ENCODE measurements around the gene BRMS1L. TPM values are rescaled to one million over a fixed set of nuclear protein-coding genes. Genes with fewer than 3 reads are reported as not detected.

Gene BRMS1L
- total and polyA plus RNA-seq, 3 donors from 2014 or later, result 7.6 to 11.8 (median 8.4) TPM

DNA sequence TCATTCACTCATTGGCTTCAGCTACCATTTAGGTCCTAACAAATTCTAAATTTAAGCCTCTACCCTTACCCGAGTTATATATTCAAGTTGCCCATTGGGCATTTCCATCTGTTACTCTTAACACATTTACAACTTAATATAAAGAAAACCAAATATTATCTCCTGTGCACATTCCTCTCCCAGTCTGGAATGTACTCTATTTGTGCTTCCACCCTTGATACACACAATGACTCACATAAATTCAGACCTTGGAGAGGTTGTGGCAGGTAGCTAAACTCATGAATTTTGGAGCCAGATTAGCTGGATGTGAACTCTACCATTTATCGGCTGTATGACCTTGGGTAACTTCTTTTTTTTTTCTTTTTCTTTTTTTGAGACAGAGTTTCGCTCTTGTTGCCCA, 51.1 kb downstream of the BRMS1L start:
- no peaks in the 10 kb centered on the region for H3K4me1 ChIP-seq
- H3K27me3 ChIP-seq, result no peaks in the 10 kb centered on the region
- no peak for DNase-seq
- TF ChIP-seq CTCF (IDR thresholded peaks at IDR 0.05) (no peak), POLR2A (IDR thresholded peaks at IDR 0.05) (no peak)
- no peak overlapping the region for H3K4me3 ChIP-seq
- H3K36me3 ChIP-seq (ENCODE audit: low read depth, missing control alignments), result no peaks in the 10 kb centered on the region
- 65 to 69% methylated on average over 3 of the region's 3 CpGs for WGBS, 2 donors
- no peaks in the 10 kb centered on the region for H3K9me3 ChIP-seq
- intact Hi-C loops (cut with DNase I; ENCODE audit: low total_unique reads), result no loop called here
- no peak overlapping the region for H3K27ac ChIP-seq

DNA sequence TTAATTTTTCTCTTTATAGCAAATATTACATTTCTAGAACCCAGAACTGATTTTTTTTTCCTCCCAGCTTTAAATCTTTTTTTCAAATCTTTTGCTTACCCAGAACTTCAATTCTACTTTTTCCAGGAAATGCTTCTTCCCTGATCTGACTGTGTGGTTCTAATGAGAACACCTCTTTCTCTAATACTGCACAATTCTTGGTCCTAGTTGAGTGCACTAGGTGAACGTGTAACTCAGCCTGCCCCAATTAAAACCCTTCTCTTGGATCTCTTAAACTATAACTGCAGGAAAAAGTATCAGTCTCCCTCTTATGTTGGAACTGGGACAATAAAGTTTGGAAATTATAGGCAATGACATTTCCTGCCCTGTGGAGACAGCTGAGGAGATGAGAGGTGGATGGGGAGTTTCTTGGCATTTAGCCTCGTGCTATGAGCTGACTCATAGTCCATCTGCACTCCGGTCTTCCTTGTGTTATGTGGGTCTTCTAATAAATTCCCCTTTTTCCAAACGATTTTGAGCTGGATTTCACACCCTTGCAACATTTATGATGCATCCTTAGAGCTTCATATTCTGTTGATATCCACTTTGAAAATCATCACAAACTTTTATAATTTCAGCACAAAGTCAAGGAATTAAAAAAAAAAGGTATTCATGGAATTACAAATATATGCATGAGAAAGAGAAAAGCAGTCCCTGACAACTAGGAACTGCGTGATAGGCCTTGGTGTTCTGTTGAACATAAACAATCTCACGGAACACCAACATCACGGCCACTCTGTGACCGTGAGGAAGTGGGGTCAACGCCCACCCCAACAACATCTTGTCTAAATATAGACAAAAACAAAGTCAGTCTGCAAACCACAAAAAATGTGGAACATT, 52.4 kb downstream of the BRMS1L start:
- no peaks in the 10 kb centered on the region for H3K9me3 ChIP-seq
- 43 to 48% methylated on average over 9 of the region's 9 CpGs for WGBS, 2 donors
- no peaks in the 10 kb centered on the region for H3K4me1 ChIP-seq
- H3K27me3 ChIP-seq, result no peaks in the 10 kb centered on the region
- TF ChIP-seq POLR2A (IDR thresholded peaks at IDR 0.05), result no peak
- no peak for TF ChIP-seq CTCF (IDR thresholded peaks at IDR 0.05)
- DNase-seq, result peak; percentile 23
- no peak overlapping the region for H3K4me3 ChIP-seq
- intact Hi-C loops (cut with DNase I; ENCODE audit: low total_unique reads), result no loop called here
- no peaks in the 10 kb centered on the region for H3K36me3 ChIP-seq (ENCODE audit: low read depth, missing control alignments)
- peak overlapping the region in 1 of 2 donors; percentile 3 for H3K27ac ChIP-seq

DNA sequence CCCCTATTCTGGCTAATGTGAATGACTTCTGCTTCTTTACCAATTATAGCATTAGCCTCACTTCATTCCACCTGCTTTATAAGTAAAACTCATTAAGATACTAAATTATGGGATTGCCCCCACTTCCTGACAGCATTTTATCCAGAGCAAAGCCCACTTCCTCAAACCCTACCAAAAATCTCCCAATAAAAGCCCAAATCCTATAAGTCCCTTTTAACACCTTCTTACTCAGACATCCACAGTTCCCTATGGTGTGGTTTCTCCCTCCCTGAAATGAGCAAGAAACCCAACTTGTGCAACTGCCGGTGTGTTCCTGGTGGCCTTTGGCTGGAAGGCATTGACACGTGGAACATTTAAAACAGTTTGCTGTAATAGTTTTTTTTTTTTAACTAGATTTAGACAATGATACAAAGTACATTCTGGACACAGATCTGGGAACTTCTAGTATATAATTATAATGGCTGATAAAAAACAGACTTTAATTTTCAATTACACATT, 53.1 kb downstream of the BRMS1L start:
- intact Hi-C loops (cut with DNase I; ENCODE audit: low total_unique reads), result no loop called here
- Histone ChIP-seq H3K4me1 (no peaks in the 10 kb centered on the region), H3K27me3 (no peaks in the 10 kb centered on the region), H3K4me3 (no peak overlapping the region), H3K27ac (no peak overlapping the region), H3K9me3 (no peaks in the 10 kb centered on the region), H3K36me3 (ENCODE audit: low read depth, missing control alignments) (no peaks in the 10 kb centered on the region)
- TF ChIP-seq POLR2A (IDR thresholded peaks at IDR 0.05) (no peak), CTCF (IDR thresholded peaks at IDR 0.05) (no peak)
- no peak for DNase-seq
- WGBS, 2 donors, result 32 to 43% methylated on average over 2 of the region's 2 CpGs

GRCh38 chr14:35879654-35880249, 53.6 kb downstream of the BRMS1L start:
- intact Hi-C loops (cut with DNase I; ENCODE audit: low total_unique reads), result no loop called here
- 63 to 72% methylated on average over 1 of the region's 1 CpG for WGBS, 2 donors
- DNase-seq, result no peak
- Histone ChIP-seq H3K27ac (no peak overlapping the region), H3K4me1 (no peaks in the 10 kb centered on the region), H3K36me3 (ENCODE audit: low read depth, missing control alignments) (no peaks in the 10 kb centered on the region), H3K9me3 (no peaks in the 10 kb centered on the region), H3K27me3 (no peaks in the 10 kb centered on the region), H3K4me3 (no peak overlapping the region)
- TF ChIP-seq POLR2A (IDR thresholded peaks at IDR 0.05) (no peak), CTCF (IDR thresholded peaks at IDR 0.05) (peak in 2 of 3 experiments; percentile 5 to 37)

All from testis (tissue), 3 donors.